Effector memory CD8-positive, alpha-beta T cell (primary cell): Measurements from ENCODE around the gene FKRP.

Experiments
- ATAC-seq: fragments of 150-1000 bp; cut with Tn5 transposase; replicated peaks from 2 replicates; pipeline ENCODE4 v1.10.0; 2021; ENCODE audit warnings: mild to moderate bottlenecking, moderate library complexity
- DNase-seq, 3 experiments: peaks; one replicate each; pipeline ENCODE4 v3.0.0; 2021
- H3K27ac Mint-ChIP-seq, 2 donors: one replicate each; pipeline ENCODE4 v1.8.0; 2022; ENCODE audit warnings: mild to moderate bottlenecking in 2 of 2, mixed read lengths in 2 of 2, moderate library complexity in 2 of 2
- H3K27me3 Mint-ChIP-seq, 2 donors: one replicate each; pipeline ENCODE4 v1.8.0; 2022; ENCODE audit warnings: mixed read lengths in 2 of 2
- H3K36me3 Mint-ChIP-seq: one replicate; pipeline ENCODE4 v1.8.0; 2022; ENCODE audit warnings: mild to moderate bottlenecking, moderate library complexity, mixed read lengths; ENCODE audit not compliant: insufficient read depth
- H3K4me1 Mint-ChIP-seq, 2 donors: one replicate each; pipeline ENCODE4 v1.8.0; 2022; ENCODE audit warnings: low read depth in 2 of 2, mixed read lengths in 2 of 2
- H3K4me3 Mint-ChIP-seq, 2 donors: one replicate each; pipeline ENCODE4 v1.8.0; 2022; ENCODE audit warnings: mild to moderate bottlenecking in 2 of 2, mixed read lengths in 2 of 2, moderate library complexity in 2 of 2
- H3K9me3 Mint-ChIP-seq, 2 donors: one replicate each; pipeline ENCODE4 v1.8.0; 2022; ENCODE audit warnings: mixed read lengths in 2 of 2

FKRP gene

DNA sequence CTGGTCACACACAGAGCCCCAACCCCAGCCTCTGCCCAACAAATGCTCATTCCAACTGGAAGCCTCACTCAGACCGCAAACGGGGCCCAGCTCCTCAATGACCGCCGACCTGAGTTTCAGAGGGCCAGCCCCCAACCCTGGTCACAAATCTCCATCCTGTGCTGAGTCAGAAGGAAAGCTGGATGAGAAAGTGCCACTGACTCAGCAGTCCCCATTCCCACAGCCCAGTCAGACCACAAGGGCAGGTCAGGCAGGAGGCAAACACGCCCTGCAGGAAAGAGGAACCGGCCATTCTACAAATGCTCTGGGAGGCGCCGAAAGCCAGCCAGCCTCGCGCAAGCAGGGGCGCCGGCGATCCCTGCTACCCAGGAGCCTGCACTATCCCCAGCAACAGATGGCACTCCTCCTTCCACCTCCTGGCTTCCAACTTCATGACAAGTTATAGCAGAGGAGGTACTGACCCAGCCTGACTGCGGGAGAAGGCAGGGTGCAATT, 14.8 kb upstream of the FKRP start:
- Mint-ChIP-seq H3K9me3 (no peaks in the 10 kb centered on the region), H3K4me1 (peaks cover 9 to 22% of the 10 kb centered on the region in 2 donors), H3K36me3 (peaks cover 76% of the 10 kb centered on the region), H3K27me3 (no peaks in the 10 kb centered on the region), H3K4me3 (peak overlapping the region in 1 of 2 donors; percentile 48), H3K27ac (peak overlapping the region in 1 of 2 donors; percentile 92)
- DNase-seq: no peak
- ATAC-seq: no peak

DNA sequence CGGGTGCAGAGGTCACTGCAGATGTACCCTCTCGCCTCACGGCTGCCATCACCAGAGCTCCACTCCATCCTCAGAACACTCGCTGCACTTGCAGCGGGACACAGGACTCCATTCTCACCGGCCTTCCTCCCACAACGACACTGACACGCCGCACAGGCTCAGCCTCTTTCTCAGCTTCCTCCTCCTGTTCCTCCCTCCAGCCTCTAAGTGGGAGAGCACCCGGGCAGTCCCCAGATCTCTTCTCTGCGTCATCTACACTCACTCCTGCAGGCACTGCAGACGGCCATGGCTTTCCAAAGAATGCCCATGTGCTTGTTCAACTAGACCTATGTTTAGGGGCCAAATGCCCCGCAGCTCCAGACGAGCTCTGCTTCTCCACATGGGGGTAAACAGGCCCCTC, 14.3 kb upstream of the FKRP start:
- Mint-ChIP-seq H3K27me3 (no peaks in the 10 kb centered on the region), H3K4me3 (peak overlapping the region in 1 of 2 donors; percentile 48), H3K36me3 (peaks cover 73% of the 10 kb centered on the region), H3K9me3 (no peaks in the 10 kb centered on the region), H3K27ac (peak overlapping the region in 1 of 2 donors; percentile 92), H3K4me1 (peaks cover 7 to 20% of the 10 kb centered on the region in 2 donors)
- ATAC-seq: no peak
- no peak for DNase-seq

DNA sequence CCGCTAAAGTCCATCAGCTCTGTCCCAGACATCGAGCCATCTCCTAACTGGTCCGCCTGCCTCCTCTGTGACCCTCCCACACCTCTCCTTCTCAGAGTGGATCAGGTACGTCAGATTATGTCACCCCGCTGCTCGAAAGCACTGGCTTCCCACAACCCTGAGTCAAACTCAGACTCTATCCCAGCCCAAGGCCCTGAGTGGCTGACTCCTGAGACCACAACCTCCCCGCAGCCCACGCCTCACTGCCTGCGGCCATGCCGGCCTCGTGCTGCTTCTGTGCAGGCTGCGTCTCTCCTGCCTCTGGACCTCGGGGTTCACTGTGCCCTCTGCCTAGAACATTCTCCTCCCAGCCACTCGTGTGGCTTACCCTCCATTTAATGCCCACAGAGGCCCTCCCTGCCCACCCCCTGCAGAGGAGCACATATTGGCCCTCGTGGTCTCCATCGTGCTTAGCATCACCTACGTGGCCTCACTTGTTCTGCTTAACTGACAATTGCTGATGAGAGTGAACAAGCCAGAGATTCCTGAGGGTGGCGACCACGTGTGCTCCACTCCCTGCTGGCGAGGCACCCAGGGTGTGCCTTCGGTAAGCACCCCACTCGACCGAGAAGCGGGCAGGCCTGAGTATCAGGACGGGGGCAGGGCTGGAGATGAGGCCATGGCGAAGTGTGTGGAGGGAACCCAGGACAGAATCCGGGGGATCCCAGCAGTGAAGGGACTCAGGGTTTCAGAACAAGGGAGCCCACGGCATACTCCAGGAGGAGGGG, 13.5 kb upstream of the FKRP start:
- H3K4me3 Mint-ChIP-seq: no peak overlapping the region
- no peaks in the 10 kb centered on the region for H3K9me3 Mint-ChIP-seq
- no peaks in the 10 kb centered on the region for H3K27me3 Mint-ChIP-seq
- peak overlapping the region in 1 of 2 donors; percentile 92 for H3K27ac Mint-ChIP-seq
- peaks cover 7 to 20% of the 10 kb centered on the region in 2 donors for H3K4me1 Mint-ChIP-seq
- ATAC-seq (no peak), DNase-seq (no peak)
- peaks cover 73% of the 10 kb centered on the region for H3K36me3 Mint-ChIP-seq

DNA sequence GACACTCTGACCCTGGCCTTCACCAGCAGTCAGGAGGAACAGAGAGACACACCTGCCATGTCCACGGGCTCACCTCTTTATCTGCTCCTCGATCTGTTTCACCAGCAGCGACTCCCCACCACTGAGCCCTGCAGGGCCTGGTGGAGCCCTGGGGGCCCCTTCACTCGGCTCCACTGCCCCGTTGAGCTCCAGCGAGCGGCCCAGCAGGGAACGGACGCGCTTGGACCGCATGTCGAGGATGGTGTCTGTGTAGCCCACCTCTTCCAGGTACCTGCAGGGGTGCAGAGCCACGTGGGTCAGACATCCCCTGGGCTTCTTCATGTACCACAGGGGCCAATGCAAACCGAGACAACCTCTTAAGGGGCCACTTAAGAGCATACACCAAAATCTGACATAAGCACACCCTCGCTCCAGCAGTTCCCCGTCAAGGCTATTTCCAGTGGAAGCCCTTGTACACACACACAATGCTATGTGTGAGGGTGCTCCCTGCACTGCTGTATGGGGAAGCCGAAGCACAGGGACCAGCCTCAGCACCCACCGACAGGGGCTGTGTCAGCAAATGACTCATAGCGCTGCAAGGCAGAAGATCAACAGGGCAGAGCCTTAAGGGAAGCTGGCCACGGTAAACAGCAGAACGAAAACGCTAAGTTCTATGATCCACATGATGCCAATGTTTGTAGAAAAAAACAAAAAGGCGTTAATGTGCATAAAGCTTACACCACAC, 12.7 kb upstream of the FKRP start:
- Mint-ChIP-seq H3K4me3 (no peak overlapping the region), H3K4me1 (peaks cover 7 to 20% of the 10 kb centered on the region in 2 donors), H3K9me3 (no peaks in the 10 kb centered on the region), H3K27me3 (no peaks in the 10 kb centered on the region), H3K36me3 (peaks cover 76% of the 10 kb centered on the region), H3K27ac (no peak overlapping the region)
- DNase-seq (no peak), ATAC-seq (no peak)

DNA sequence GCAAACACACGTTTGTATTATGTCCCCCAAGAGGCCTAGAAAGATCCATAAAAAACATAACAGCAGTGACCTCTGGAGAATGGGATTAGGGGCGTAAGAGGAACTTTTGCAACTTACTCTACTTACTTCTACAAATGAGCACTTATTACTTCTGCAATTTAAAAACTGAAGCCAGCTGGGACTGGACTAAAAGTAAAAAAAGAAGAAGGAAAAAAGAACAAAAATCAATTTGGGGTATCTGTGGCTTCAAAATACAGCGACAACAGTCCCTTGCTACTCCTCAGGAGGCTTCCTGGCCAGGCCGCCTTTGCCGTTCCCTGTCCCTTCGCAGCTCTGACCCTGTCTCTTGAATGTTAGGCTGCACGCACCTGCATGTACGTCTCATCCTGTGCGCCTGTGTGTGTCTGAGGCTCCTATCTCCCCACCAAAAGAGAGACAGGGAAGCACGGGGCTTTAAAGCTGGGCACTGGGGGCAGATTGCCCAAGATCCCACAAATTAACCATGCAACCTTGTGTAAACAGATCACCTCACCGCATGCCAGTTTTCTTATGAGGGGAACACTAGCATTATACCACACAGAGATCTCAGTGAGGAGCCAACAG, 12.1 kb upstream of the FKRP start:
- DNase-seq: no peak
- H3K36me3 Mint-ChIP-seq: peaks cover 77% of the 10 kb centered on the region
- no peak overlapping the region for H3K27ac Mint-ChIP-seq
- no peaks in the 10 kb centered on the region for H3K9me3 Mint-ChIP-seq
- no peak for ATAC-seq
- H3K4me3 Mint-ChIP-seq: no peak overlapping the region
- H3K27me3 Mint-ChIP-seq: no peaks in the 10 kb centered on the region
- peaks cover 2 to 16% of the 10 kb centered on the region in 2 donors for H3K4me1 Mint-ChIP-seq

DNA sequence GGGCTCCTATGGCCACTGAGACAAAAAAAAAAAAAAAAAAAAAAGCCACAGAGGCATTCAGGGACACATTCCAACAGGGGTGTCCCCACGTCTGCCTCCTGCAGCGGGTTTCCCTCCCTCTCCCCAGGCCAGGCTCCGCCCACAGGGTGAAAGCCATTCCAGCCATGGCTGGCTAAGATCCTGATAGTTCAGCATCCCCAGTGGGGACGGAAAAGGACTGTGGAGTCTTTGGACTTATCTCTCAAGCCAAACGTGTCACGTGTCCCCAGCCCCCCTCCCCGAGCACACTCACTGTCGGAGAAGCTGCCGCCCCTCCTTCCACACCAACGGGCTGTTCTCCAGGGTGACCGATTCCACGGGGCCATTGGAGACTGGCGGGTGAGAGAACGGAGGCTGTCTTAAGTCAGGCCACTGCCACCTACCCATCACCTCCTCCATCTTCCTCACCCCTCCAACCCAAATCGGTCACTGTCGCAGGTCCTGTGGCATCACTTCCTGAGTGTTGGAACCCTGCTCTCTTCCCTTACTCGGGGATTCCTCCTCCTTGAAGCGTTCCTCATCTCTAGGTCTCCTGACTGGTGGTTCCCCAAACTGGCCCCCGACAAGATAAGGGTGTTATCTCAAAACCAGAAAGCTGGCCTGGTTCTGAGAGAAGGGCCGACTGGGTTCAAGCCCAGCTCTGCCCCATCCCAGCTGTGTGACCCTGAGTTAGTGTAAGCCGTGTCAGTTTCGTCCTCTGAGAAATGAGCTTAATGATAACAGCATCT, 9.1 kb upstream of the FKRP start:
- no peak for DNase-seq
- H3K4me1 Mint-ChIP-seq: peaks cover 18 to 22% of the 10 kb centered on the region in 2 donors
- peak overlapping the region in 1 of 2 donors; percentile 82 for H3K27ac Mint-ChIP-seq

DNA sequence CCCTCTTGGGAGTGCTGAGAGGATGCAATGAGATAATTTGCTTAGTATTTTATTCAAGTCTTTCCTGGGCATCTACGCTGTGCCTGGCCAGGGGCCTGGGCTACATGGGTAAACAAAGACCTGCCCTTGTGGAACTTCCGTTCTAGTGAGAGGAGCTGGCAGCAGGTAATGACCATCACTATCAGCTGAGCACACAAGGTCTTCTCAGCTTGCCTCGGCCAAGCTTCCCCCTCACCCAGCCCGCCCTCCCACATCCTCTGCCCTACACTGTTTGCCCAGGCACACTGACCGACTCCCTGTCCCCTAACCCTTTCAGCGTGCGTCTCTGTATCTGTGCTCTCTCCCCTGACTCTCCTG, 8.6 kb upstream of the FKRP start:
- H3K27ac Mint-ChIP-seq: peak overlapping the region in 1 of 2 donors; percentile 82
- H3K36me3 Mint-ChIP-seq: peaks cover 69% of the 10 kb centered on the region
- no peak overlapping the region for H3K4me3 Mint-ChIP-seq
- no peak for ATAC-seq
- peaks cover 21 to 24% of the 10 kb centered on the region in 2 donors for H3K4me1 Mint-ChIP-seq
- no peaks in the 10 kb centered on the region for H3K9me3 Mint-ChIP-seq
- no peak for DNase-seq
- H3K27me3 Mint-ChIP-seq: no peaks in the 10 kb centered on the region

More for the DNA sequence above, 9.1 kb upstream of the FKRP start:
- Mint-ChIP-seq H3K27me3 (no peaks in the 10 kb centered on the region), H3K9me3 (no peaks in the 10 kb centered on the region), H3K4me3 (no peak overlapping the region), H3K36me3 (peaks cover 70% of the 10 kb centered on the region)
- ATAC-seq: no peak

DNA sequence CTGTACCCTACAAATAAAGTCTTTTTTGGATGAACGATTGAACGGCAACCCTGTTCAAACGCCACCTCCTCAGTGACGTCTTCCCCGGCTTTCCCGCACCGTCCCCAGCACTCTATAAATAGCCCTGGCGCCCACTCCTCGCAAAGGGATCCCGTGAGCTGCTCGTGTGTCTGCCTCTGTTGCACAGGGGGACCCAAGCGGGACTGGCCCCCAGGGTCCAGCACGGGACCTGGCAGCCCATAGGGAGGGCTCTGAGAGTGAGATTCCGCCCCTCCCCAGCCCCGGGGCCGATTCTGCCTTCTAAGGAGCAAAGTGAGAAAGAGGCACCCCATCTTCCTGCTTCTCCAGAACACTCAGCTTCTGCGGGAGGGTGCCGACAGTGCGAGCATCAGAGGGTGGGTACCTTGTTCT, 8.1 kb upstream of the FKRP start:
- no peaks in the 10 kb centered on the region for H3K27me3 Mint-ChIP-seq
- peaks cover 69% of the 10 kb centered on the region for H3K36me3 Mint-ChIP-seq

DNA sequence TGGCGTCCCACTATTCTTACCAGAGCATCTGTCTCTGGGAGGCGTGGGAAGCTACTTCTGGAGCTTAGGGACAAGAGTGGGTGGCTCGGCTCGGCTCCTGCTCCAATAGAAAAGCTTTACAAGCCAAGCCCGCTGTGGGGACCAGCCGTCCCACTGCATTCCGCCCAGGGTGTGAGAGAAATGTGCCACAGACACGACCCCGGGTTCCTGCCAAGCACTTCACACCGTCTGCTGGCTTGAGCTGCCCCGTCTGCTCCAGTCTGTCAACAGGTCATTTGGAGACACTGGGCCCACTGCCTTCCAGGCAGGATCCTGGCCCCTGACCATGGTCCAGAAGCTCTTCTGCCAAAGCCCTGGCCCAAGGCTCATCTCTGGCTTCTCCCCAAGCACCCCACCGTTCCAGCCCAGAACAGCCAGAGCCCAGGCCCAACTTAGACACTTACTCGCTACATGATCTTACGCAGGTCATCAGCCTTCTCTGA, 6.5 kb upstream of the FKRP start:
- H3K9me3 Mint-ChIP-seq: no peaks in the 10 kb centered on the region
- H3K27ac Mint-ChIP-seq: no peak overlapping the region
- H3K4me1 Mint-ChIP-seq: peaks cover 31 to 38% of the 10 kb centered on the region in 2 donors
- H3K36me3 Mint-ChIP-seq: peaks cover 58% of the 10 kb centered on the region
- ATAC-seq: no peak
- no peak for DNase-seq
- H3K4me3 Mint-ChIP-seq: no peak overlapping the region
- H3K27me3 Mint-ChIP-seq: no peaks in the 10 kb centered on the region

More for the DNA sequence above, 8.1 kb upstream of the FKRP start:
- Mint-ChIP-seq H3K9me3 (no peaks in the 10 kb centered on the region), H3K4me3 (no peak overlapping the region), H3K4me1 (peaks cover 23 to 27% of the 10 kb centered on the region in 2 donors), H3K27ac (peak overlapping the region in 1 of 2 donors; percentile 82)
- DNase-seq (no peak), ATAC-seq (no peak)

DNA sequence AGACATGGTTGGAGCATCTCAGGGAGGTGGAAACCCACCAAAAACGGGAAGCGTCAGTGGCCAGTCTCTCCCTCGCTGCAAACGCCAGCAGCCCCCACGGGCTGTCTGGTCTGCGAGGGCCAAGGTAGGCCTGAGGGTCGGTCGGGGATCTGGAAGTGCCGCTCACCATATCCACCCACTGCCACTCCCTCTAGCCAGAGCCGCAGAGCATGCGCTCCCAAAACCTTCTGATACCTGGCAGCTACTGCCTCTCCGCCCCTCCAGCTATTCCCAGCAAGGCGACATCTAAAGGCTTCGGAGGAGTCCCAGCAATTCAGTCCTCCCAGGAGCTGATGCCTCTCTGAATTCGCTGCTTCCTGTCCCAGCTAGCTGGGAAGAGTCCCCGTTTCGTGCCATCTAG, 4.4 kb upstream of the FKRP start:
- H3K9me3 Mint-ChIP-seq: no peaks in the 10 kb centered on the region
- no peak for ATAC-seq
- H3K4me3 Mint-ChIP-seq: no peak overlapping the region
- no peaks in the 10 kb centered on the region for H3K27me3 Mint-ChIP-seq
- DNase-seq: no peak
- peaks cover 54% of the 10 kb centered on the region for H3K36me3 Mint-ChIP-seq
- peaks cover 41 to 50% of the 10 kb centered on the region in 2 donors for H3K4me1 Mint-ChIP-seq
- H3K27ac Mint-ChIP-seq: no peak overlapping the region

DNA sequence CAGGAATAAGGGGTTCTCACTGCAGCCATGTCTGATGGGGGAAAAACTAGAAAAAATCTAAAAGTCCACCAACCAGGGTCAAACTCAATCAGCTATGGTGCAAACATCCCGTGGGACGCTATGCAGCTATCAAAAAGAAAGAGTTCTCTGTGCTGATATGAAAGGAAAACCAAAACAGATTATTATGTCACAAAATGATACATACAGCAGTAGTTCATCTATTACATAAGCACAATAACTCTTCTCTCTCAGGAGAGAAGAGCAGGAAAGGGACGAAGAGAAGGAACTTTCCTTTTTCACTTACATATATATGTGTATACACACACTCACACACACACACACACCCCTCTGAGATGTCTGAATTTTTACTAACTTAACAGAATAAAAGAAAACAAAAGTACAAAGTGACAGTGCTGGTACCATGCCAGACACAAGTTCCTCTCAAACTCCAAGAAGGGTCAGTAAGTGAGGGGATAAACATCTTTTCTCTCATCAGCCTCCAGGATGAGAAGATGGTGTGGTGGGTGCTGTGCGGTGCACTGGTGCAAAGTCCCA, 2.9 kb upstream of the FKRP start:
- H3K36me3 Mint-ChIP-seq: peaks cover 51% of the 10 kb centered on the region

DNA sequence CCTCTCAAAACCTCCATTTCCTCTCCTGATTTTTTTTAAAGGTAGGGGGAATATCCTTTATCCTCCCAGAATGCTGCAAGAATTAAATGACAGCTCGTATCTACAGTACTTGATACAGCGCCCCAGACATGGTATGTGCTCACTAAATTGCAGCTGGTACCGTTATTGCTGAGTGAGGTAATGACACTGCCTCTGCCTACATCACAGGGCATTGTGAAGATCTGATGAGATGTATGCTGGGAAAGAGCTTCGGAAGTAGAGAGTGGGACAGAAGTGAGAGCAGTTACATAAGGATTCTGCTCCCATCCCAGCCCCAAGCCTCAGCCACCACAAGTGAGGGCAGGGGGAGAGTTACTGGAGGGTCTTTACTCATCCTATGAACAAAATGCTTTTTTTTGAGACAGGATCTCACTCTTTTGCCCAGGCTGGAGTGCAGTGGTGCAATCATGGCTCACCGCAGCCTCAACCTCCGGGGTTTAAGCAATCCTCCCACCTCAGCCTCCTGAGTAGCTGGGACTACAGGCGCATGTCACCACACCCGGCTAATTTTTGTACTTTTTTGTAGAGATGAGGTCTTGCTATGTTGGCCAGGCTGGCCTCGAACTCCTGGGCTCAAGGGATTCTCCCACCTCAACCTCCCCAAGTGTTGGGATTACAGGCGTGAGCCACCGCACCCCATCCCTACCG, 1.7 kb upstream of the FKRP start:
- Mint-ChIP-seq H3K36me3 (peaks cover 49% of the 10 kb centered on the region), H3K27me3 (no peaks in the 10 kb centered on the region), H3K27ac (peak overlapping the region; percentile 87 to 95), H3K4me1 (peaks cover 51 to 62% of the 10 kb centered on the region in 2 donors), H3K4me3 (peak overlapping the region; percentile 90 to 92), H3K9me3 (no peaks in the 10 kb centered on the region)
- no peak for DNase-seq
- no peak for ATAC-seq

More for the DNA sequence above, 2.9 kb upstream of the FKRP start:
- Mint-ChIP-seq H3K27me3 (no peaks in the 10 kb centered on the region), H3K4me3 (peak overlapping the region in 1 of 2 donors; percentile 3), H3K27ac (no peak overlapping the region), H3K9me3 (no peaks in the 10 kb centered on the region), H3K4me1 (peaks cover 47 to 56% of the 10 kb centered on the region in 2 donors)
- DNase-seq (no peak), ATAC-seq (no peak)
